SK-MEL-5 (cell line): ENCODE measurements around the gene NTMT1. TPM values are rescaled to one million over a fixed set of nuclear protein-coding genes. Genes with fewer than 3 reads are reported as not detected.

Experiments
- DNase-seq: peaks from one replicate; pipeline ENCODE4 v3.0.0-alpha.2; 2016; ENCODE audit warnings: low read depth, low spot score
- in situ Hi-C: cut with HindIII; loops from 2 replicates; pipeline ENCODE4 v1.10.0; 2016; ENCODE audit warnings: low sequenced_read_pairs, high pct_unique_total_duplicates, low pct_unique_long_range_greater_than_20kb
- total RNA-seq: library from RNA; depleted of rRNA; stranded (reverse); fragments of >200 nt; shearing (Covaris generic); gene quantifications from 2 replicates; pipeline ENCODE4 v1.2.3, GENCODE V29; 2014

The NTMT1 gene
- total RNA-seq, 1 experiment from 2014 or later, result 35.7 TPM

DNA sequence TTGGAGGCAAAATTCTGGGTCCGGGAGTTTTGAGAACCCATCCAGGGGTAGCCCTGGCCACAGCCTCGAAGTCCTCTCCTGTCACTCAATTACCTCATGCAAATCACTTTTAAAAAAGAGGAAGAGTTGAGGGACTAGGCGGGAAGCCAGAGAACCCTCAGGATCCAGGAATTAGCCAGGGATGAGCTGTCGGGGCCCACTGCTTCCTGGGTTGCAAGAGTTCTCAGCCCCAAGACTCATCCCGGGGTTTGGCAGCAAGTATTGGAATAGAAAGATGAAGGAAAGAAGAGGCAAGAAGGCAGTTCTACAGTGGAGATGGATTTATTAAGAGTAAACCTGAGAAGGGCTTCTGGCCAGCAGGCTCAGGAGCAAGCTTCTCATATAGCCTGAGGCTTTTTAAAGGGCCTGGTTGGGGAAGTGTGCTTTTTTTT is 30.6 kb upstream of the NTMT1 start:
- in situ Hi-C loops, result no loop called here
- DNase-seq, result no peak

DNA sequence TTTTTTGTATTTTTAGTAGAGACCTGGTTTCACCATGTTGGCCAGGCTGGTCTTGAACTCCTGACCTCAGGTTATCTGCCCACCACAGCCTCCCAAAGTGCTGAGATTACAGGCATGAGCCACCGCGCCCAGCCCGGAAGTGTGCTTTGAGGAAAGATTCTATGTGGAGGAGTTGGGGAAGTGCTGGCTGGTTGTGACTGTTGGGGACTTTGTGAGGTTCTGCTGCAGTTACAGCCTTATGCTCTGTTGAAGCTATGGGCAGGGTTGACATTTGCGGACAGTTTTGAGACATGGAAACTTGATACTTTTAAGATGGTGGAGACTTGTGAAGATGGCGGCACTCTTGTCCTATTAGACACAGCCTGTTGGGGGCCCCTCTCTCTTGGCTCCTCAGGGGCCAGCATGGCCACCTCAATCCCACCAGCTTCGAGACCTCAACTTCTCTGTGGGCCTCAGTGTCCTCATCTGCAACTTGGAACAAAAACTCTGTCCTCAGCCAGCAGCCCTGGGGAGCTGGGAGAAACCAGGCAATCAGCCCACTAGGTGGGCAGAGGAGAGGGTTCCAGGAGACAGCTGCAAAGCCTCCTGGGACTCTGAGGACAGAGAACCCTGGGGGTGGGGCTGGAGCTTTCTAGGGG is 29.9 kb upstream of the NTMT1 start:
- no peak for DNase-seq
- in situ Hi-C loops, result no loop called here

DNA sequence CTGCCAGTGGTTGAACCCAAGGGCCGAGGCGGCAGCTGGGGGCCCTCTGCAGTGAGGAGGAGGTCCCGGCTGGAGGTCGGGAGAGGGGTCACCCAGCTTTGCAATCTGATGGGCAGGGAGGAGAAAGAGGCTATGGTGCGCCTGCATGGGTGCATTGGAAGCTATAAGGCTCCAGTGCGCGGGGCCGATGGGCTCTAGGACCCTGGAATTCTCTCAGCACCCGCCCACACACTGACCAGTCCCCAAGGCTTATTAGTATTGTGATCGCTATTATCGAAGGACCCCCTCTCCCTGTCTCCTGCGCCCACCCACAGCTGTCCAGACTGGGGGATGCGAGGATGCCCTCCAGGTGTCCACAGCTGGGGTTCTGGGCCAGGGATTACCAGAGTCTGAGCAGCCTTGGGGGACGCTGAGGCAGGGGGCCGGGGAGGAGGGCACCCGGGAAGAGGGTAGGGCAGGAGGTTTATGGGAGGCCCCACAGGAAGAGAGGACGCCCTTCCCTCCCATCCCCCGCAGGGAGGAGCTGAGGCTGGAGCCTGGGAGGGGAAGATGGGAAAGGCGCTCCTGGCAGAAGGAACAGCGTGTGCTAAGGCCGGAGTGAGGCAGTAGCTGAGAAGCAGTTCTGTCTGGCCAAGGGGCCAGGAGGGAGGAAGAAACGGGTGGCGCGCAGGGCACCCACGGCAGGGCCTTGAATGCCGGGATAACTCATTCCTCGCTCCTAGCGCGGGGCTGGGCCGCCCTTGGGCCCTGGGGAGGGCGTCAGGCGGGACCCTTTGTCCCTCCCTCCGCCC is 29.2 kb upstream of the NTMT1 start:
- DNase-seq, result no peak
- in situ Hi-C loops, result no loop called here

DNA sequence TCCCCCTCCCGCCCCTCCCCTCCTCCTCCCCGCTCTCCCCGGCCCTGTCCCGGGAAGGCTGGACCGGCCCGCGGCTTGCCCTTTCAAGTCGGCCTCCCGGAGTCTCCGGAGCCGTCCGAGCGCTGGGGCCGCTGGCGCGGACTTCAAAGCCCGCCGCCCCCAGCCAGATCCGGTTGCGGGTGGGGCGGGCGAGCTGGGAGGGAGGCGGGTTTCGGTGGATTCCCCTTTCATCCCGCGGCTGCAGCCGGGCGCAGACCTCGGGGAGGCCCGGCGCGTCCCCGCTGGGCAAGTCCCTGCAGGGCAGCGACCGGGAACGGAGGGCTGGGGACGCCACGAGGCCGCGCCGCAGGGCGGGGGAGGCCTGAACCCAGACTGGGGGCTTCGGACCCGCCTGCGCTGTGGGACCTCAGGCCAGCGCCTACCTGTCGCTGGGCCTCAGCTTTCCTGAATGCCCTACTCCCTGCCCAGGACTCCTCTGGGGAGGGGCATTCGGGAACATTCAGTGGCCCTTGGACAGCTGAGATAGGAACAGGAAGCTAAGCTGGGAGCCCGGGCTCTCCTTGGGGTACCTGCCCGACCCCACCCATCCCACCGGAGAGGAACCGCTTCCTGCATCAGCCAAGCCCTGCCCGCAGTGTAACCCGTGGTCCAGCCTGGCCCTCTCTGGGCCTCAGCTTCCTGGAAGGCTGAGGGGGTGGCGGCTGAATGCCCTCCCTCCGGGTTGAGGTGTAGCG is 28.4 kb upstream of the NTMT1 start:
- no peak for DNase-seq
- in situ Hi-C loops, result no loop called here

DNA sequence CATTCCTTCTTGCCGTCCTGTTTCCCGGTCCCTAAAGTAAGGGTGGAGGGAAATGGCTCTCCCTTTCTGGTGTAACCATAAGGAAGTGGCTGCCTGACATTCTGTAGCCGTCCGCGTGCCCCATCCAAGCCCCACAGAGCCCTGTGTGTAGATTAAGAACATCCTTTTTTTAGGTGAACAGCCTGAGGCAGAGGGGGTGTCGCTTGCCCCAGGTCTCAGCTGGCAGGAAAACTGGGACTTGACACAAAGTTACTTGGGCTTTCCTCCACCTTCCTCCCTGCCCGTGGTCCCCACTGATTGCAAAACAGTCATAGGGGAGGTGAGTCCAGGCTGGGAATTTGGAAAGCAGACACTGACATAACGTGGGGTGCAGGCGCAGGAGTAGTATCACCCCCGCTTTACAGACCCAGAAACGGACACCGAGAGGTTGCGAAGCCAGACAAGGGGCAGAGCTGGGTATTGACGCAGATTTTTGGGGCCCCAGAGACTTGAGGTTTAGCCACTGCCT is 27.8 kb upstream of the NTMT1 start:
- DNase-seq, result no peak
- in situ Hi-C loops, result no loop called here

DNA sequence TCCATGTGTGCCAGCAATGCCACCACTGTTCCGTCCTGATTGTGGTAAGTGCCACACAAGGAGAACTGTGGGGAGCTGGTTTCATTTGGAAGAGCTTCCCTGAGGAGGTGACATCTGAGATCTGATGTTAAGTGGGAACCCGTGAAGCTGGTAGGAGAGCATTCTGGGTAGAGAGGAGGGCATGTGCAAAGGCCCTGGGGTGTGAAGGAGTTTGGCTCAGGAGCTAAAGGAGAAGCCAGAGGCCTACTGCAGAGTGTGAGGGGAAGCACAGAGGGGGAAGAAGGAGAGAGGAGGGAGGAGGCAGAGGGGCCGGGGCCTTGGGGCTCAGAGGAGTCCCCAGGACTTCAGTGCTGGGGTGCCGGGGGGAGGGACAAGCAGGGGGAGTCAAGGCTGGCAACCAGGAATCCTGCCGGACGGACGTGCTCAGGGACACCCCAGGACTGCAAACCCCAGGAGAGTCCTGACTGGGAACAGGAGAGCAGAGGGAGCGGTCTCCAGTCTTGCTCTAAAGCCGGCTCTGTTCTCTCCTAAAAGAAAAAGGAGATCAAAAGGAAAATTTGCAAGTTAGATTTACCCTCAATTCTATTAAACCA is 24.8 kb upstream of the NTMT1 start:
- DNase-seq, result no peak
- in situ Hi-C loops, result no loop called here

DNA sequence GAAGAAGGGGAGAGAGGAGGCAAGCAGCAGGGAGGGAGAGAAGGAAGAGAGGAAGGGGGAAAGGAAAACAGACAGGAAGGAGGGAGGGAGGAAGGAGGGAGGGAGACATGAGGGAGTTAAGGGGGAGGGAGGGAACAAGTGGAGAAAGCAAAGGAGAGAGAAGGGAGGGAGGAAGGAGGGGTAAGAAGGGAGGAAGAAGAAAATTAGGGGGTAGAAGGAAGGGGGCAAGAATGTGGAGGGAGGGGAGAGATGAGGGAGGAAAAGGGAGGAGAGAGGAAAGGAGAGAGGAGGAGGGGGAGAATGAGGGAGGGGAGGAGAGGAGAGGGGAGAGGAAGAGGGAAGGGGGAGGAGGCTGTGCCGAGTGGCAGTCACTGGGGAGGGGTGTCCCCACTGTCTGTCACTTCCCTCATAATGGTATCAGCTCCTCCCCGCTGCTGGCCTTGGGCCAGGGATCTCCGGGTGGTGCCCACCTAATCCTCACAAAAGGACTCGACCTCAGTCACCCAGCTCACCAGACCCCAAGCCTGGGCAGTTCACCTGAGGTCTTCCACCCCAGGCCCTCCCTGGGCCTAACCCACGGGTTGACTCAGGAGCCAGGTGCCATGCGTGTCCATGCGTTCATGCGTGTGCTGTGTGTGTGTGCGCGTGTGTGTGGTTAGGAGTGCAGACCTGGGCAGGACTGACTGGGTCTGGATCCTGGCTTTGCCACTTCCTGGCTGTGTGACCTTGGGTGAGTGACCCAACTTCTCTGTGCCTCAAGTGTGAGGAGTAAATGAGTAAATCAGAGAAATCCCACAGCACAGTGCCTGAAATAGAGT is 23.2 kb upstream of the NTMT1 start:
- in situ Hi-C loops, result no loop called here
- no peak for DNase-seq

DNA sequence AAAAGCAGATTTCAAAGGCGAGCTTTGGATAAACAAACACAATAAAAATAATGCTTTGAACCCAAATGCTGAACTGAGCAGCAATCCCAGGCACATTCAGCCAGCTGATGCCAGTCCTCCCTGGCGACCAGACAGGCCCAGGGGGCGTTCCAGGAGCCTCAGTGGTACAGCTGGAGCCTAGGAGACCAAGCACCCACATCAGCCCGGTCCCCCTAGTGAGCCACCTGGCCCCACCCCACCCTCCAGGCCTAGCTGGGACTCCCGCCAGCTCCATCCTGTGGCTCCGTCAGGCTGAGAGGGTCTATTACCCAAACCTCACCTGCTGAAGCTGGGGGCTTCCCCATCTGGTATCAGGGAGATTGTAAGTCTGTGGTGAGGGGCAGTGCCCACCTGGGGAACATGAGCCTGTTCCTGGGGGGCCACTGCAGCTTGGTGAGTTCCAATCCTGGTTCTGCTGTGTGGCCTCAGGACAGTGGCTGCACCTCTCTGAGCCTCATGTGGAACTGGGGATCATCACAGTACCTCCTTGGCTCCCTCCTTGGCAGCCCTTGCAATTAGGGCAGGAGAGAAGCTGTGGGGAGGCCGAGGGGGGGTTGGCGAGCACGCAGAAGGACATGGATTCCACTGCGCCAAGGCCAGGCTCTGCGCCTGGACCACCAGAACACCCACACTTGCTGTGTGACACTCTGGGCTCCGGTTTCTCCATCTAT is 21.8 kb upstream of the NTMT1 start:
- in situ Hi-C loops, result no loop called here

DNA sequence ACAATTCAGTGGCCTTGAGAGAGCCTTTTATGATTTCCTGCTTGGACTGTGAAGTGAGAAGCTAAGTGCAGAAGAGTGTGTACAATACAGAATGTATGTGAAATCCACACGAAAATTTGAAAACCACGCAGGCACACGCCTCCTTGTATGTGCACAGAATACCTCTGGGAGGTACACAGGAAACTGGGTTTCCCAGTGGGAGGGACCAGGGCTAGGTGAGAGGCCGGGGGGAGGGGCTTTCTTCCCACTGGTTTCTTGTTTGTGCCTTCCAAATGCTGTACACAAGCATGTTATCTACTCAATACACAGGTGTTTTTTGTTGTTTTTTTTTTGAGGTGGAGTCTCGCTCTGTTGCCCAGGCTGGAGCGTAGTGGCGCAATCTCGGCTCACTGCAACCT is 21.2 kb upstream of the NTMT1 start:
- in situ Hi-C loops, result no loop called here
- DNase-seq, result no peak

More for the DNA sequence above, 21.8 kb upstream of the NTMT1 start:
- DNase-seq, result no peak

DNA sequence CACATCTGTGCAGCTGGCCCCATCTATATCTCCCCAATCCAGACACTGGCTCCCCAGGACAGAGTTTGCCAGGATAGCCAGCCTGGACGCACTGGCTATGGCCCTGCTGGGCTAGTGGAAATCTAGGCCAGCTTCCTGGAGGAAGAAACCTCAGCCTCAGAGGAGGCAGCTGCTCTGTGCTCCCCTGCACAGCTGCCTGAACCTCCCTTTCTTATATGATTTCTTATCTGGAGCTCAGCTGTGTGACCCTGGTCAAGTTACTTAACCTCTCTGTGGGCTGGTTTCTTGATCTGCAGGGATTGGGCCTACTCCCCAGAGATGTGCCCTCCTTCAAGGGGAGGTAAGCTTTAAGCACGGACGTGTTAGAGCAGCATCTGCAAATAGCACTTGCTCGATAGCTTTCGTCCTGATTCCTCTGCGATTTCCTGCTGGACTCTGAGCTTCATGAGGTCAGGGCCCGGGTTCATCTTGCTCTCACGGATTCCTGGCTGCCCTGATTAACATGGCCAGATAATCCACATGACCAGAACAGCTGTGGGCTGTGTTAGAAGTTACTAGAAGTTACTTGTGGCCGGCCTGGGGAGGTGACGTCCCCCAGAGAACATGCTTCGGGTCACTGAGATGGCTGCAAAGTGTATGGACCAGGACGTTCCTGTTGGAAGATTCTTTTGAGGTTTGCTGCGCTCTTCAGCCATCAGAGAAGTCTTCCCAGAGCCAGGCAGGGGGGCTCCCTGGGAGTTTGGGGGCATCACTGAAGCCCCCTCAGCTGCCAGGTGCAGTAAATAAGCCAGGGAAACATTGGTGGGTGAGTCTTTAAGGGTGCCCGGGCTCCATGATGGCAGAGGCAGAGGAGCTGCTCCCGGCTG is 19.6 kb upstream of the NTMT1 start:
- no peak for DNase-seq
- in situ Hi-C loops, result no loop called here

DNA sequence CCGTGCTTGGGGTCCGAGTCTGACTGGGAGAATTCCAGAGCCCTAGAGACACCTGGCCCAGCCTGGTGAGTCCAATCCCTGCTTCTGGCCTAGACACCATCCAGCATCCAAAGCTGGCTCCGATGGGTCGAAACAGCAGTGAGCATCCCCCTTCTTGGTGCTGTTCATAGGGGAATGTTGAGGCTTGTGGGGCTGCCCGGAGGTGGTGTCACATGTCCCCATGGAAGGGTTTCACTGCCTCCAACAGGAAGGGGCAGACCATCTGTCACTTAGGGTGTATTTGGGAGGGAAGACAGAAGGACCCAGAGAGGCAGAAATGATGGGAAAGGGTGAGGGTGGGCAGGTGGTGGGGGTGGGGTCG is 19.0 kb upstream of the NTMT1 start:
- in situ Hi-C loops, result no loop called here
- DNase-seq, result no peak

DNA sequence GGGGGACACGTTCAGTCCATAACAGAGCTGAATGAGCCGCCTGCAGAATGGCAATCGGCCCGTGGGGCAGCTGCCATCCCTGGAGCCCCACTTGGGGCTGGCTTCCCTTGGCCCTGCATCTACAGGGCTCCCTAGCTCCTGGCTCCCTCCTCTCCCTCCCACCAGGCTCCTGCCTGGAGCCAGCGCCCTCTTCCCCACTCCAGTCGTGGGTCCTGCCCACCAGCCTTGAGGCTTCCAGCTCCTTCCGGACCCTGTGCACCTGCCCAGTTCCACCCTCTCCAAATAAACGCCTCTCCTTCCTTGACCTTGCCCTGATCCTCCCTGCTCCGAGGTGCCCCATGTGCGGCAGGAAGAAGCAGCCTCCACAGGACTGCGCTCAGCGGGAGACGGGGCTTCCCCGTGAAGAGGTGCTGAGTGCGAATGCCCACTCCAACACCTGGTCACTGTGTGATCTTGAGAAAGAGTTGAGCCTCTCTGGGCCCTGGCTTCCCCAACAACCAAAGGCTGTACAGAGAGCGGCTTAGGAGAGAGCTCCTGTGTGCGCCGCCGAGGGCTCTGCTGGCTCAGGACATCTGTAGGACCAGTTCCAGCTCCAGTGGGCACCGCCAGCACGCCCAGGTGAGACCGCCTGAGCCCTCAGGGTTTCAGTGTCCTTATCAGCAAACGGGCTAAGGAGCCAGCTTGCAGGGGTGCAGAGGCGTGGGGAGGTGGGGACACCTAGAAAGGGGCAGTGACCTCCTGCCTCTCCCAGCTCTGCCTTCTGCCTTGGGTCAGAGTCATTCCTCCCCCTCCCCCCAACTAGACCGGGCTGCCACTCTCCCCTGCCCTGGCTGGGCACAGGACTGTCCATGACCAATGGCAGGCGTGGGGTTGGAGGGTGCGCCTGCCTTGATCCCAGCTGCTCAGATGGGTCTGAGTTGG is 17.1 kb upstream of the NTMT1 start:
- in situ Hi-C loops, result no loop called here
- DNase-seq, result no peak

DNA sequence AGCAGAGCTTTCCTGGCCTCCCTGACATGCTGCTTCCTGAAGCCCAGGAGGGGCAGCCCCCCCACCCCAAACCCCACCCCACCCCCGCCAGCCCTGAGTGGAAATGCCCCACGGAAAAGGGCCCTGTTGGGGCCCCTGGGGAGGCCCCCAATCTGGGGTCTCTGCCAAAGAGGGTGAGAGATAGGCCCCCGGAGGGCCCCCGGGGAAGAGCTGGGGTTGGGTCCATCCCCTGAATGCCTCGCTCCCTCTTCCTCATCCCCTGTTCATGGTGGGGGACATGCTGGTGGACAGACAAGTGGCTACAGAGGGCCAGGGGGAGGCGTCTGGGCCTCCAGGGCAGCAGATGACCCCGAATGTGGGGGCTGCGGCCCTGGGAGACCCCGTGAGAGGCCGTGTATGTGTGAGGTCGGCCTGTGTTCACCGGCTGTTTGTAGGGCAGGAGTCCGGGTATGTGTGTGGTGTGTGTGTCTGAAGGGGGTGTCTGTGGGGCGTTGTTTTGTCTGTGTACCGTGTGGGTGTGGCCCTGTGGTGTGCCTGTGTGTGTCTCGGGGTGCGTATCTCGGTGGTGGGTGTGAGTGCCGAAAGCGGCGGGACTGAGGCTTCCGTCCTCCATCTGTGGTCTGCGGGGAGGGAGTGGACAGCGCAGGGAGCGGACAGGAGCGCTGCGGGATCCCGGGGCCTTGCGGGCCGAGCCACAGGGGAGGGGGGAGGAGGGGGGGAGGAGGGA is 16.3 kb upstream of the NTMT1 start:
- DNase-seq, result no peak
- in situ Hi-C loops, result no loop called here

DNA sequence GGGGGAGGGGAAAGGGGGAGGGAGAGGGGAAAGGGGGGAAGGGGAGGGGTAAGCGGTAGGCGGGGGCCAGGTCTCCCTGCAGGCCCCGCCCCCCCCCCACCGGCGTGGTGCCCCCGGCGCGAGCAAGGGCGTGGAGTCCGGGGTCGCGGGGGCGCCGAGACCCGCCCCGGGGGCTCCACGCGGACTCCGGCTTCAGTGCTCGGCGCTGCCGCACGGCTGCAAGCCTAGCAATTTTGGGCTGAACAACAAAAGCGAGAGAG is 15.8 kb upstream of the NTMT1 start:
- in situ Hi-C loops, result no loop called here
- DNase-seq, result no peak
